ENCODE data around the gene NPPC. TPM values are rescaled to one million over a fixed set of nuclear protein-coding genes. Genes with fewer than 3 reads are reported as not detected.

Gene NPPC
- total and polyA plus RNA-seq, 10 of the 15 experiments (the other 5 are each of a cell fraction or from before 2014, with no cell fraction given): 0.15 TPM; not detected in 9

GRCh38 chr2:231920795-231921194, 5.4 kb downstream of the NPPC start:
- ATAC-seq (no peak), DNase-seq (ENCODE audit: low read depth, low spot score) (no peak), FAIRE-seq (no peak)
- Histone ChIP-seq H3K4me1 (ENCODE audit: control insufficient read depth, insufficient read depth, low read length) (peaks cover 4% of the 10 kb centered on the region; the same call in 1 of the 2 replicates), H3K27ac (ENCODE audit: control insufficient read depth, insufficient read depth) (no peak overlapping the region), H2AFZ (ENCODE audit: control insufficient read depth, low read depth, low read length) (no peak overlapping the region), H4K20me1 (ENCODE audit: control insufficient read depth, insufficient read depth) (no peaks in the 10 kb centered on the region), H3K27me3 (replicated peaks in 1 of 2; ENCODE audit: control insufficient read depth in 2 of 2, insufficient read depth in 2 of 2, low read length in 1 of 2) (peaks cover 3 to 9% of the 10 kb centered on the region in 2 experiments; a peak in 3 of 4 replicates), H3K9ac (ENCODE audit: control insufficient read depth, insufficient read depth, low read length) (no peak overlapping the region), H3K9me3 (replicated peaks; ENCODE audit: control insufficient read depth, insufficient read depth, low read length) (no peaks in the 10 kb centered on the region), H3K36me3 (ENCODE audit: control insufficient read depth in 2 of 2, insufficient read depth in 2 of 2, low read length in 1 of 2) (no peaks in the 10 kb centered on the region), H3K4me3 (no peak overlapping the region), H3K4me2 (ENCODE audit: control insufficient read depth, insufficient read depth) (no peak overlapping the region), H3K79me2 (ENCODE audit: control insufficient read depth, insufficient read depth, low read length) (no peaks in the 10 kb centered on the region)
- no peak for TF ChIP-seq SUPT20H (IDR thresholded peaks at IDR 0.05; ENCODE audit: borderline replicate concordance, control insufficient read depth, low read depth, low read length)
- TF ChIP-seq SIN3A (IDR thresholded peaks at IDR 0.05; ENCODE audit: low read depth, low read length): no peak
- in situ Hi-C loops (cut with MboI) (loop anchor here (5.0 kb wide), 1 partner anchor 222 kb away; no protein-coding TSS in a partner anchor), intact Hi-C loops (cut with micrococcal nuclease; ENCODE audit: unreplicated experiment) (loop anchor here (10.0 kb wide), 1 partner anchor 374 kb away; no protein-coding TSS in a partner anchor)
- ChIA-PET POLR2A (no interaction called here), CTCF (interaction anchor here (0.6 to 4.6 kb wide), 3 partner anchors 20 to 356 kb away, joined by 3 to 21 read pairs (median 4); no protein-coding TSS in a partner anchor), RAD21 (ENCODE audit: unreplicated experiment) (interaction anchor here (0.9 kb wide), 1 partner anchor 14 kb away, joined by 3 read pairs; no protein-coding TSS in a partner anchor), SMC1A (ENCODE audit: uncharacterized antibody, unreplicated experiment) (interaction anchor here (1.2 kb wide), 1 partner anchor 9 kb away, joined by 3 read pairs; no protein-coding TSS in a partner anchor)
- 23% methylated on average over 5 of the region's 5 CpGs for WGBS (ENCODE audit: insufficient coverage, insufficient replicate concordance, low lambda C conversion rate, missing lambda C conversion rate)
- BruUV-seq (replicated peaks): no TSS peak

GRCh38 chr2:231920366-231920765, 5.8 kb downstream of the NPPC start:
- no peak overlapping the region for H3K4me2 ChIP-seq (ENCODE audit: control insufficient read depth, insufficient read depth)
- in situ Hi-C loops (cut with MboI): loop anchor here (5.0 kb wide), 1 partner anchor 222 kb away; no protein-coding TSS in a partner anchor
- DNase-seq (ENCODE audit: low read depth, low spot score): no peak
- FAIRE-seq: no peak
- POLR2A ChIA-PET: no interaction called here
- H3K27me3 ChIP-seq (replicated peaks in 1 of 2; ENCODE audit: control insufficient read depth in 2 of 2, insufficient read depth in 2 of 2, low read length in 1 of 2): peaks cover 0 to 6% of the 10 kb centered on the region in 2 experiments; a peak in 2 of 4 replicates
- H3K4me1 ChIP-seq (ENCODE audit: control insufficient read depth, insufficient read depth, low read length): peaks cover under 1% of the 10 kb centered on the region; the same call in 1 of the 2 replicates
- H3K36me3 ChIP-seq (ENCODE audit: control insufficient read depth in 2 of 2, insufficient read depth in 2 of 2, low read length in 1 of 2): no peaks in the 10 kb centered on the region
- RAD21 ChIA-PET (ENCODE audit: unreplicated experiment): interaction anchor here (0.9 to 1.2 kb wide), 2 partner anchors 13 to 15 kb away, joined by 3 to 4 read pairs; no protein-coding TSS in a partner anchor
- H2AFZ ChIP-seq (ENCODE audit: control insufficient read depth, low read depth, low read length): no peak overlapping the region
- CTCF ChIA-PET: interaction anchor here (0.6 to 4.6 kb wide), 2 partner anchors 221 to 356 kb away, joined by 3 to 21 read pairs; no protein-coding TSS in a partner anchor
- H4K20me1 ChIP-seq (ENCODE audit: control insufficient read depth, insufficient read depth): no peaks in the 10 kb centered on the region
- ATAC-seq: no peak
- WGBS (ENCODE audit: insufficient coverage, insufficient replicate concordance, low lambda C conversion rate, missing lambda C conversion rate): 62% methylated on average over 3 of the region's 3 CpGs
- H3K4me3 ChIP-seq: no peak overlapping the region
- SMC1A ChIA-PET (ENCODE audit: uncharacterized antibody, unreplicated experiment): interaction anchor here (0.6 kb wide), 1 partner anchor 221 kb away, joined by 3 read pairs; no protein-coding TSS in a partner anchor
- no TSS peak for BruUV-seq (replicated peaks)
- H3K79me2 ChIP-seq (ENCODE audit: control insufficient read depth, insufficient read depth, low read length): no peaks in the 10 kb centered on the region
- H3K9me3 ChIP-seq (replicated peaks; ENCODE audit: control insufficient read depth, insufficient read depth, low read length): no peaks in the 10 kb centered on the region
- H3K9ac ChIP-seq (ENCODE audit: control insufficient read depth, insufficient read depth, low read length): no peak overlapping the region
- intact Hi-C loops (cut with micrococcal nuclease; ENCODE audit: unreplicated experiment): loop anchor here (10.0 kb wide), 1 partner anchor 374 kb away; no protein-coding TSS in a partner anchor
- H3K27ac ChIP-seq (ENCODE audit: control insufficient read depth, insufficient read depth): no peak overlapping the region
- no peak for TF ChIP-seq SREBF1 (IDR thresholded peaks at IDR 0.05; ENCODE audit: low read length)
- TF ChIP-seq CBX3 (IDR thresholded peaks at IDR 0.05; ENCODE audit: borderline replicate concordance, low read depth): no peak
- TF ChIP-seq PKNOX1 (IDR thresholded peaks at IDR 0.05): no peak
- no peak for TF ChIP-seq IRF4 (IDR thresholded peaks at IDR 0.05; ENCODE audit: low read depth, low read length)
- TF ChIP-seq JUND (IDR thresholded peaks at IDR 0.05; ENCODE audit: low read depth, low read length): no peak
- no peak for TF ChIP-seq CTCF (IDR thresholded peaks at IDR 0.05 in 2 of 3, conservative IDR thresholded peaks at IDR 0.05 in 1 of 3; ENCODE audit: control insufficient read depth in 2 of 3, extremely low read depth in 1 of 3, insufficient read depth in 1 of 3, low read depth in 3 of 3, low read length in 3 of 3)
- TF ChIP-seq PRDM15 (CRISPR knock-in tag; IDR thresholded peaks at IDR 0.05): no peak
